HG03354 (cell line): Measurements from ENCODE around the gene SCN9A.
A peak's percentile ranks its signal among the peaks of the same experiment; 100 is the strongest.
"Not testable (repeated sequence)": the region's sequence is repeated elsewhere in the genome, so short reads cannot be mapped to it uniquely, and the experiment has no call there.

ENCODE experiments used
- ATAC-seq: cut with Tn5 transposase; IDR thresholded peaks from one replicate; pipeline ENCODE4 v1.9.1; 2021; ENCODE audit warnings: mild to moderate bottlenecking; ENCODE audit not compliant: unreplicated experiment, poor library complexity, severe bottlenecking

SCN9A gene

GRCh38 chr2:166376873-166377272, 1.1 kb upstream of the SCN9A start:
- no peak for ATAC-seq

GRCh38 chr2:166376488-166376828, 714 bp upstream of the SCN9A start:
- peak; percentile 1 for ATAC-seq

- ATAC-seq = no peak
Measured at GRCh38 chr2:166375195-166375735, 479 bp downstream of the SCN9A start.

DNA sequence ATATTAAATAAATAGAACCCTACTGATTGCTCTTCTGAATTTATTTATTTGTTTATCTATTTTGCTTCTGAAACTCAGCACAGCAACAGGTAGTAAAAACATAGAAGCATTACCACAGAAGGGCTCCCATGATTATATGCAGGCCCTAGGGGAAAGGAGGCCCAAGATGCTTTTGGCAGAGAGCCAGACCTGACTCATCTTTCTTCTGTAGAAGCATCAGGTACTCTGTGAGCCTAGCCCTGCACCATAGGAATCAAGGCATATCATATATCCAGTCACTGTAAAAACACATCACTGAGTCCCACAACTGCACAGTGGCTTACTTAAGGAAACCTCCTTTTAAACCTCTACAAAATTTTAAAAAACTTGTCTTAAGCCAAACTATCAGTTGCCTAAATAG, 1.8 kb downstream of the SCN9A start:
- no peak for ATAC-seq

DNA sequence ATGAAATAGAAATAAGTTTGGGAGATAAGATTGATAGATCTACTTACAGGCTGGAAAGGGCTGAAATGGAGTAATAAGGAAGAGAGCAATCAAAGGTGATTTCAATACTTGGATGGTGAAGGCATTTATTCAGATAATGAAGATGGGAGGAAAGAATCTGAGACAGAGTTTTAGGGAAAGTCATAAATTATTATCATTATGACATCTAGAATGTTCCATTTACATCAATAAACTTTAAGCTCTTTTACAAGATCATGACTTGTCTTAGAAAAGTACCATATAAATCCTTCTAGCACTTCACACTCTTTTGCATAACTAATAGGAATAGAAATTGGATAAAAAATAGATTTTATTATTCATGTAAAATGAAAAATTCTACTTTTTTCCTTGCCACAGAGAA, 2.2 kb downstream of the SCN9A start:
- ATAC-seq = no peak

DNA sequence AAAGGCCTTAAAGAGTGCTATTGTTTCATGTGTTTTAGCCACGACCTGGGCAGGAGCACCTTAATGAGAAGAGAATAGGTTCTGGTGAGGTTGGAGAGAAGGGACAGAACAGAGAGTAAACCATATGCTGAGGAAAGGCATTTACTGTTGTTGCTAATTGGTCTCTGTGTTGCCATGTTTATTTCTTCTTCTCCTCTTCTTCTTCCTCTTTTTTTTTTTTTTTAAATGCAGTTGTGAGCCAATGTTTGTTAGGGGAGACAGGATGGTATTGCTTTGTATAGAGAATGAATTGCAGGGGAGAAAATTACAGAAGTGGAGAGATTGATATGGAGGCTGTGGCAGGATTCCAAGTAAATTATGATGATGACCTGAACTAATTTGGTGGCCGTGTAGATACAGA, 2.6 kb downstream of the SCN9A start:
- ATAC-seq = no peak

DNA sequence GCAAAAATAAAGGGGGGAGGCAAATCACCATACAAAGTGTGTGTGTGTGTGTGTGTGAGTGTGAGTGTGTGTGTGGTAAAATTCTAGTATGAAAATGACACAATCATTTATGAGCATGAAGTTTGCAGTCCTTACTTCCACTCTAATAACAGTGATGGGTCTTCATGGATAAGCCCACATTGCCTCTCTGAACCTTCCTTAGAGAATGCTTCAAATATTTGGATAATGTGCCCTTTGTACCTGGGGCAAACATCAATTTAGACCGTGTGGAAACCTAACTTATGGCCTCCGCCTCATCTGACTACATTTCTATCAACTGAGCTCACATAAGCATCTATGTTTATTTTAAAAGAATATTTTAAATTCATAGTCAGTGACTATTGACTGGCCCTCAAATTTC, 3.7 kb downstream of the SCN9A start:
- no peak for ATAC-seq

- ATAC-seq = no peak
Measured at GRCh38 chr2:166365803-166366420, 9.8 kb downstream of the SCN9A start.

DNA sequence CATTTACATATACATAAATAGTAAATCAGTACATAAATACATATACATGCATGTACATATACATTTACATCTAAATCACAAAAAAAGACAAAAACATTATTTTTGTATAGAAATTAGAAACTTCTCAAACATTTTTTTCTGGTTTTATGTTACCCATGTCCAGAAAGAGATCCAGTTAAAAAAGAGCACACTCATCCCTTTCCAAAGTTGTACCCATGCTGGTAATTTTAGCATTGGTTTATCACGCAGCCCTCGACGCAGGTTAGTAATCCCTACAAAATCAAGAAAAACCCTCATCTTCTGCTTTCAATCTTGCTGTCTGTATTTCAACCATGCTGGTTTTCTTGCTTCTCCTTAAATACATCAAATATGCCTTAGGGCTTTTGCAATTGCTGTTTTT, 10.5 kb downstream of the SCN9A start:
- no peak for ATAC-seq

GRCh38 chr2:166364476-166365161, 11.1 kb downstream of the SCN9A start:
- ATAC-seq = no peak

- ATAC-seq = peak; percentile 67
Measured at GRCh38 chr2:166361351-166362153, 14.2 kb downstream of the SCN9A start.

DNA sequence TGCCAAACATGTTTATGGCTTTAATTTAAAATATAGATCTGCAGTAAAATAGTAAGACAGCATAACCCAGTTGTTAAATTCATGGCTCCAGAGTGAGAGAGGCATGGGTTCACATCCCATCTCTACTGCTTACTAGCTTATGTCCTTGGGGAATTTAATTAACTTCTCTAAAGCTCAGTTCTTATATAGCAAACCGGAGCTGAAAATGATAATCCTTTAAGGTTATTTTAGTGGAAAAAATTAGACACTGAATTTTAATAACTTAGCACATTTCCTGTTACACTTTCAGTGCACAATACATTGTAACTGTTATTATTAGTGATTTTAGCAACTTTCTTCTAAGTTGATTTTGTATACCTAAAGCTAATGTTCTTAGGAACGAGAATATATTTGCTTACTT, 14.8 kb downstream of the SCN9A start:
- ATAC-seq = no peak

DNA sequence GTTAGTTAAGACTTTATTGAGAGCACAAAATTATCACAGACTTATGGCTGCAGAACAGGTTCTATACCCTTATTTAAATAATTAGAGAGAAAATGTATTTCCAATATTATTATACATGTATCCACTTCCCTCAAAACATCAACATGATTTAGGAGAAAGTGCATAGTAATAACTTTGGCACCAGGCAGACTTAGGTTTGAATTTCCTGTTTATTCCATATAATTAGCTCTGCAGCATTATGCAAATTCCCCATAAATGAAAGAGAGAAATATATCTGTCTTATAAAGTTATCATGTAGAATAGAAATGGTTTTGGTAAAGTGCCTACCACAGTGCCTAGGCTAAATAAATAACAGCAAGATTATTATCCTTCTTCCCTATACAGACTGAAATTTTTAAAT, 15.3 kb downstream of the SCN9A start:
- no peak for ATAC-seq

- ATAC-seq = not testable (repeated sequence)
Measured at GRCh38 chr2:166357950-166358321, 17.8 kb downstream of the SCN9A start.

GRCh38 chr2:166357068-166357949, 18.4 kb downstream of the SCN9A start:
- ATAC-seq = no peak

- ATAC-seq = no peak
Measured at GRCh38 chr2:166351319-166351718, 24.4 kb downstream of the SCN9A start.

DNA sequence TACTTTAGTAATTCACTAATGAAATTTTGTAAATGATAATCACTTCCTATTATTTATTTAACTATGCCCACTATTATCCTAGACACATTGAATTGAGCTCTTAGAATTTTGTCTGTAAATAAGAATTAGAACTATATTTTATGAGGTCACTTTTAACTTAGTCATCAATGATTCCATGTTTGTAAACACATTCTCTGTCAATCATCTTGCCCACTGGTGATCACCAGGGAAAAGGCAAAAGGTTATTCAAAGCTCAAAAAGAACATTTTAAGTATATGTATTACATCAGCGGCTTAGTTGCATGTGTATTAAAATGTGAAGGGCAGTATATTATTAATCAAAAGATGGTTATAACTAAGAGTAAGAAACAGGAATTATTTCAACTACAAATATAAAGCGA, 25.2 kb downstream of the SCN9A start:
- no peak for ATAC-seq

DNA sequence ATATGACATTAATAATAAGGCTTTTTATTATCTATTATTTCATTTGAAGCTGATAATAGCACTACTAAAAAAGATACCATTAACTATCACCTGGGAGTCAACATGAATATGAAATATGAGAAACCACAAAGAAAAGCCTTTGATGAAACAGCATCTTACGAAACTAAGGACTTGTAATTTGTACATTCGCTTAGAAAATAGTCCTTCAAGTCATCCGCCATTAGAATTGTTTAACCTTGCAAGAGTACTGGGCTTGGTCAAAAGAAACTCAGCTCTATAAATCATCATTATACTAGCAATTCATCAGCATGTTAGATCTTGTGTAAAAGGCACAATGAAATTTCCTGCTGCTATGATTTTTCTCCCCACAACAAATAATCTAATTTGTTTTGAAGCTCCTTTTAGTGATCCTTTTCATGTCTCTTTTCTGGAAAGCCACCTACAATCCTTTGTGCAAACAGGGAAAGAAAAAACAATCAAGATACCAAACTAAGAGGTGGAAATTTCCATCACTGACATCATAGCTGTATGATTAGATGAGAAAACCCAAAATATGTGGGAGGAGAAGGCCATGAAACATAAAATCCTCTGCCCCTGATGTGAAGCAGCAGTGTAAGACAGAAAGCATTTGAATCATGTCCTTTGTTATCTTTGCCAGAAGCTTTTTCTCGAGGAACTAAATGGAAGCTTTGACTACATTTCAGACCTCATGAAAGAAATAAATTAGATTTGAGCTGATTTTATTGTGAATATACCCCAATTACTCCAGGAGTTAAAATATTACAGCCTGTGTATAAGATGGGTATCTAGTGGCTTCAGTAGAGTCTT, 31.2 kb downstream of the SCN9A start:
- no peak for ATAC-seq

- ATAC-seq = peak; percentile 62
Measured at GRCh38 chr2:166343467-166343866, 32.3 kb downstream of the SCN9A start.
